CD4-positive, alpha-beta T cell treated with Interleukin-12 subunit alpha and Interleukin-12 subunit beta, for 1 hour (primary cell): Measurements from ENCODE around the gene GOSR2.
"Not testable (repeated sequence)": the region's sequence is repeated elsewhere in the genome, so short reads cannot be mapped to it uniquely, and the experiment has no call there.

Experiments used
- DNase-seq: peaks from one replicate; pipeline ENCODE4 v3.0.0-alpha.2; 2020

Gene GOSR2

DNA sequence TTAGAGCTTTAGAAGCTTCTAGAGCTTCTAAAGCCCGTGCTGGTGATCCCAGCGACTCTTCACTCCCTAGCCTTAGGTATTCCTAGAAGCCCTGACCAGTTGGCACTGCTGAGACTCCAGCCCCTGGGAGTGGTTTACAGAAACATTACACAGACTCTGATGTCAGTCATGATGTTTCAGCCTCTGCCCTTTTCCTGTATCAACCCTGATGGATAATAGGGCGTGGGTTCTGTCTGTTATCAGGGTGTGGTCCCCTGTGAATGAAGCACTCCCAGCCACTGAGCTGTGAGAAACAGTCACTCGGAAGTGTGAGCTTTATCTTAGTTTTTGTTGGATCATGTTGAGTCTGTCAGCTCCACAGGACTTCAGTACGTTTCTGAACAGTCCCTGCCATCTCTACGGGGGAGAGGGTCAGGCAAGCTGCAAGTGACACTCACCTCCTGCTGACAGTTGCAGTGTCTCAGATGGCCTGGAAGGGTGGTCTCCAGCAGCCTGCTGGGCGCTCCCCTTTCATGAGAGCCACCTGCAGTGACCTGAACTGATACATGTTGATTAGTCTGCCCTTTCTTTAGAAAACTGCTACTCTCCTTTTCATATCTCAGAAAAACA is 12.8 kb downstream of the GOSR2 start:
- no peak for DNase-seq

DNA sequence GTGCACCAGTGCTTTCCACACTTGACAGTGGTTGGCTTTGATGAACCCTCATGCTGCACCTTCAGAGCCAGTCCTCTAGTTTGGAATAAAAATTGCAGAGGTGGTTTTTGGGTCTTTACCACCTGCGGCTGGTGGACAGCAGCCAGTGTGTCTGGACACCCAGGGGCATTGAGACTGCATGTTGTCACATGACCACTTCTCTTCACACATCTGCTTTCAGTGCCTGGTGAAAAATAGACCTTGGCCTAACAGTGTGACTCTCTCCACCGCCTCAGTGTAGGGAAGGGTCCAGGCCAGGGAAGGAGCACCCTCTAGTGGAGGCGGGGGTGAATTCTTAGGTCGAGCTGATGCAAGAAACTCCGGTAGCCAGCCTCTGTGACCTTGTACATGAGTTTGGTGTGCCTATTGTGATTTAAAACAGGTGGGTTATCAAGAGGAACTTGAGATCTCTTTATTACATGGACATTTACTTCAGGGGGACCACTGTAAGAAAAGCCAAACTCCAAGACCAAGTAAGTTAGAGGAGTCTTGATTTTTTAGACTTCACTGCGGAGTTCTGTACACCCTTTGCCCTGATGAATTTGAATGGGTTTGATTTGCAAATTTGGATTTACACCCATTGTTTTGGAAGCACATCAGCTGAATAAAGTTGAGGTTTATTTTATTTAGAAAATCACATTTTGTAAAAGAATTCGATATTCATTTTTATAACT is 17.9 kb downstream of the GOSR2 start:
- peak; percentile 64 for DNase-seq

DNA sequence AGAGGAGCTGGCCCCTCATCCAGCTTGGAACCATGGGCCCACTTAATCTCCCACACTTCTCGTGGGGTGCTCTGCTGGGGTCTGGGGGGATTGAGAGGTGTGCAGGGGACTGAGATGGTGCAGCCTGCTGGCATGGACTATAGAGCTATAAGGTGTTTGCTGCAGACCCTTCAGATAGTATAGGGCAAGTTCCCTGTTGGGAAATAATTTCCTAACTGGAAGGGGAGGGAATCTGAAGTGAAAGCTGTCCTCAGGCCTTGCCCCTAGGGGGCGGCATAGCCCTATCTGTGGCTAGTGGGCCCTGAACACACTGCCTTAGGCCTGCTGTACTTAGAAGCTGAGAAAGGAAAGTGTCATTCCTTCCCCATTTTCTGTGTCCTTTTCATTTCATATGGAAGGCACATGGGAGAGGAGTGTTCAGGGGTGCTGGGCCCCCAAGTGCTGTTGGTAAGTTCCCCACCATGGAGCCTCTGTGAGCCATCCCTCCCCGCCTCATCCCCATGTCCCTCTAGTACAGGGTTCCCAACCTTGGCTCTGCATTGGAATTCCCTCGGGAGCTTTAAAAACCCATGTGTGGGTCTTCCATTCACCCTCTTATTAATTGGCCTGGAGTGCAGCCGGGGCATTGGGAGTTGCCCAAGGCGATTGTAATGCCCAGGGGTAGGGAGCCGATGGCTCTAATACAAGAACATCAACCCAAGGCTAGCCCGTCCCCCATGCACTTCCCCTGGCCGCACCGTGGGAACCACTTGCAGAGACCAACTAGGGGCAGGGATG is 19.7 kb downstream of the GOSR2 start:
- DNase-seq, result peak; percentile 35

DNA sequence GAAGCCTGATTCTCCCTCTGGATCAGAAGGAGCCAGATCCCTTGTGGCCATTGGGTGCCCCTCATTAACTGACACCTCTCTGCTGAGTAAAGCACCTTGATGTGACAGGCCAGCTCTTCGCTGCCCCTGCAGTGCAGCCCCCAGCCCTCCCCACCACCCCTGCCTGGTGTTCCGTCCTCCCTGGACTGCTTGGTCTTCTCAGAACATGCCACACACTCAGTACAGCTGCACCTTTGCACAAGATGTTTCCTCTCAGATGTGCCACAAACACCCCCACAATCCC is 20.2 kb downstream of the GOSR2 start:
- DNase-seq, result no peak

DNA sequence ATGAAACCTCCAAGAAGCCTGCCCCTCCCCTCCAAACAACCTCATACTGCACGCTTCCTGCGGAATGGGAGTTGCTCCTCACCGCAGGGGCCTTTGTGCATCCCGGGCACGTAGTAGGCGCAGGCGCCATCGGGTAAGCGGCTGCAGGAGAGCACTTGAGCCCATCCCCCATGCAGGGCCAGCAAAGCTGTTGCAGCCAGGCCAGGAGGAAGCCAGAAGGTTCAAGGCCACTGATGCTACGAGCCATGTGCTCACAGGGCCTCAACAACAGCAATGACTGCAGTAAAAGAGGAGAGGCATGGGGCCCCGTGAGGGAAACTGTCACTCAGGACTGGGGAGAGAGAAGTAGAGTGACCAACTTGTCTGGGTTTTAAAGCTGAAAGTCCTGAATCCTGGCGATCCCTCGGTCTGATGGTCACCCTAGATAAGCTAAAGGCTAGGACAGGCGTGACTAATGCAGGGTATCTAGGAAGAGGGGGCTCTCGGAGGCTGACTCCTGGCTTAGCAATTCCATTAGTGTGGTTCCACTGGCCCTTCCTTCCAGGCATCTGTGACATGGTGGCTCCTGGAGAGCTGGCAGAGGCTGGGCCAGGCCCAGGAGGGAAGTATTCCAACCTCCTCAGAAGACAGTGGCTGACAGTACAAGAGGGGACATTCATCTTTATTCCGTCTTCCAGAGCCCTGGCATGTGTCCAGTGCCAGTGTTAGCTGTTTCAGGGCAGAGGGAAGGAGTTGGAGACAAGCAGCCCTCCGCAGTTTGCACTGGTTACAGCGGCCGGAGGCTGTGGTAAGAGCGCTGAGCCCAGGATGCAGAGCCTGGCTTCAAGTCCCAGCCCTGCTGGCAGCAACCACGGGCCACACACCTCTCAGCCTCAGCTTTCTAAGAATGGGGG is 20.8 kb downstream of the GOSR2 start:
- DNase-seq, result no peak

DNA sequence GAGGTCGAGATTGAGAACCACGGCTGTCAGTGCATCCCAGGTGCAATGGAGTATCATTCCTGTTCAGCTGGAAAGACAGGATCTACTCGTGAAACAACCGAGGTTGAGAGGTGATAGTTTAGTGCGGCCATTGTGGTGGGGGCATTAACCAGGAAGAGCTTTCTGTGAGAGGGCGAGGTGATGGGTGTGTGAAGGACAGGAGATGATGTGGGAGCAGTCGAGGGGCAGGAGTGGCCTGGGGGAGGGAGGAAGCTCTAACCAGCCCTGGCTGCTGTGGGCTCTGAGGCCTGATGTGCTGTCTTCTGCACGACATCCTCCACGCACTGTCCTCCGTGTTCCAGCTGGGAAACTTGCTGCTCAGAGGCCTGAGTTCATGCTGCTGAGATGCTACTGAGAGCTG is 22.0 kb downstream of the GOSR2 start:
- DNase-seq, result no peak

DNA sequence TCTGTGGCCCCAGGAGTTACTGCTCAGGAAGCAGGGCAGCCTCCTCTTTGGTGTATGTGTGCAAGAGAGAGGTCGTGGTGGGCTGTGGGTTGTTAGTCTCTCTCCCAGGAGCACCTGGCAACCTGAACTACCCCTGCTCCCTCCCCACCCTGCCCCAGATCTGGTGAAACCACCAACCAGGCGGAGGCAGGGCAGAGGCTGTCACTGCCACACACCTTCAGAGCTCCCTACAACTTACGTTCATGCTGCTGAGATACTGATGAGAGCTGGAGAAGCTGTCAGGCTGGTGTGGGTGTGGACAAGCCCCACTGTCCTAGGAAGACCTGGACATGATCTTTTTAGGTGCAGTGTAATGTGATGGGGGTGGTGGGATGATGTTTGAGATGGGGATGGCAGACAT is 24.3 kb downstream of the GOSR2 start:
- DNase-seq, result no peak

DNA sequence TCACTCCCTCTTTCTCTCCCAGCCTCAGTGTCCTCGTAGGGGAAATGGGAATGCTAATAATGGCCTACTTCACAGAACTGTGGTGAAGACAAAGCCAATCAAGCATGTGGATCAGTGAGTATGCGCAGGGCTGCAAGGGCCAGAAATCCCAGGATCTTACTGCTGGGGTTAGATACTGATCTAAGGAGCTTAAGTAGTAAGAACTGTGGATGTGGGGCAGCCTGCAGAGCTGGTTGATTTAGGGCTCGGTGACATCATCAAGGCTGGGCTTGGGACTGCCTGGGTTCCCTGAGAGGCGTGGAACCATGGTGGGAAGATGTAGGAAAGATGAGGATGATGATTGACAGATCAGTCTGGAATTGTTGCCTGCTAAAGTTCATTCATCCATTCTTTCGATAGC is 25.6 kb downstream of the GOSR2 start:
- DNase-seq, result no peak

DNA sequence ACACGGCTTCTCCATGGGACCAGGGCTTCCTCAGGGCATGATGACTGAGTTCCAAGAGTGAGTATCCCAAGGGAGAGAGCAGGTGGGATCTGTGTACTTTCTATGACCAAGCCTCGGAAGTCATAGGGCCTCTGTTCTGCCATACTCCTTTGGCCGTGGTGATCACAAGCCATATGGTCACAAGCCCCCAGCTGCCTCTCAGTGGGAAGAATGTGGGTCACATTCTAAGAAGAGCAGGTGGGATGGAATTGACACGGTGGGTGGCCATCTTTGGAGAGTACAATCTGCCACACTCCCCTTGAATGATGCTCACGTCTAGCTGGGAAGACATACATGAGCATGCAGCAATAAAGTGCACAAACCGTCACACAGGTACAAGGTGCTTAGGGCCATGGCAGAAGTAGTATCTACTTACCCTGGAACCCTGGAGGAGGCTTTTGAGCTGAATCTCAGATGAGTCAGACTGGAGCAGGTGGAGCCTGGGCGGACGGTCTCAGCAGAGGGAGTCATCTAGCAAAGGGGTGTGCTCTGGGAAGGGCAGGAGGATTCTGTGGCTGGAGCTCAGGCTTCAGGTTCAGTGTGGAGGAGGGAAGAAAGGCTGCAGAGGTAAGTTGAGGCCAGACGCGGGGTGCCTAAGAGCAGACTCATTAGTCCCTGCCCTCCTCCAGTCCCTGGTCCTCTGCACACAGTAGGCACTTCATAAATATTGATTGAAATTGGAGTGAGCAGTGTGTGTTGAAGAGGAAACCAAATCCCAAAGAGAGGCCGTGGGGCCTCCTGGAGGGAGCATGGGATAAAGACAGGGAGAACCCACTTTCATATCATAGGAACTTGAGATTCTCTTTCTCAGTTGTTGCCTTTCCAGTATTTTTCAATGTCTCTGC is 26.6 kb downstream of the GOSR2 start:
- DNase-seq, result no peak

DNA sequence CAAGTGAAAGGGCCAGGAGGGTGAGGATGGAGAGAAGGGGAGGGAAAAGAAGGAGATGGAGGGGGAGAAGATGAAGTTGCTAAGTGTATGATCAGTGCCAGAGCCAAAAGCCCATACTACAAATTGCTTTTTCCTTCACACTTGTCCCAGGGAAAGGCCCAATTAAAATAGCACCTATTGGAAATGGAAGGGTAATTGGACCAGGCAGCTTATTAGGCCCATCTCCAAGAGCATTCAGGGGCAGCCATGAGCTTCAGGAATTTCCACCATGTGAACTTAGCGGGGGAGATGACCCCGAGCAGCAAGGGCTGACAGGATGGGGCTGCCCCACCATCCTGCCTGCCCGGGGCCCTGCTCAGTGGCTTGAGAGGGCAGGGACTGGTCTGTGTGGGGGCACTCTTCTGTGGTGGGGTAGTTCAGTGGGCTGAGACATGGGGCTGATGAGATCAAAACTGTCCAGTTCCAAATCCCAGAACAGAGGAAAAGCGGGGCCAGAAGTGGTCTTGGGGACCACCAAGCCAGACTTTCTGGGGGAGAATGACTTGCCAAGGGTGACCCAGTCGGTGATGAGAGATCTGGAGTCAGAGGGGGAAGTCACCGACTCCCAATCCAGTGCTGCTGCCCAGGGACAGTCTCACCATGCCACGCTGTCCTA is 27.5 kb downstream of the GOSR2 start:
- DNase-seq, result no peak

DNA sequence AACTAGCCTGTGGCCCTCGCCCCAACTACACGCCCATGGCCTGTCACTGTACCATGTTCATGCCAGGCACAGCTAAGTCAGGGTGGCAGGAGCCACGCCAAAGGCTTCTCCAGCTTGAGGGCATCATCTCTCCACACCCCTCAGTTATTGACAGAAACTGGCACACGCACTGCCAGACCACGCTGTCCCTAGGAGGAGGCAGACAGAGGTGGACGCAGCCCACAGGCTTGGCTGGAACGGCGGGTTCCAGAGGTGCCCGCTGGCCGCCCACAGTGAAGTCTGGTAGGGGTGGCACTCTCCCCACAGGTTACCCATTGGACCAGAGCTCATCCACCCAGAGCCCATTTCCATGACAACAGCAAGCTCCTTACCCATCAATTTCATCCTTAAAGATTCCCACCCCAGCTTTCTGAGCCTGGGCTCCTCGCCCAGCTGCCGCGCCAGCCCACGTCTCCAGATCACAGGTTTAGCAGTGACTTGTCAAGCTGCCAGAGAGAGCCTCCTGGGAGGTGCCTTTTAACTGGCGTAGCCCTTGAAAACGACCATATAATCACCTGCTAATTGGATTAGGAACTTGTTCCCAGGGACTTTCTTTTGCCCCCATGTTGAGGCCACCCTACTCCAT is 28.1 kb downstream of the GOSR2 start:
- DNase-seq, result no peak

DNA sequence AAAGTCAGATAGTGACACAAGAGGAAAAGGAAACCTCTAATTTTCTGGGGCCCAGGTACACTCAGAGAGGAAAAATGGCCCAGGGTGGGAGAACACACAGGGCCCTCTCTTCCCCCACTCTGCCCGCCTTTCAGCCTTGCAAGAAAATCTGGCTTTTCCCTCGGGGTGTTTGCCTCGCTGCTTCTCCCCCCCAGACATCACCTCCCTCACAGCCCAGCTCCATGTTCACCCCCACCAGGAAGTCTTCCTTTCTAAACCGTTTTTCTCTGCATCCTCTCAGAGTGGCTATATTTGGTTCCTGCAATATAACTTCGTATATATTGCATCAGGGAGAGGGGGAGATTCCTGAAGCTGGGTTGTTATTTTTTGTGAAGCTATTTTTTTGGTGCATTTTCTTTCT is 28.7 kb downstream of the GOSR2 start:
- no peak for DNase-seq

DNA sequence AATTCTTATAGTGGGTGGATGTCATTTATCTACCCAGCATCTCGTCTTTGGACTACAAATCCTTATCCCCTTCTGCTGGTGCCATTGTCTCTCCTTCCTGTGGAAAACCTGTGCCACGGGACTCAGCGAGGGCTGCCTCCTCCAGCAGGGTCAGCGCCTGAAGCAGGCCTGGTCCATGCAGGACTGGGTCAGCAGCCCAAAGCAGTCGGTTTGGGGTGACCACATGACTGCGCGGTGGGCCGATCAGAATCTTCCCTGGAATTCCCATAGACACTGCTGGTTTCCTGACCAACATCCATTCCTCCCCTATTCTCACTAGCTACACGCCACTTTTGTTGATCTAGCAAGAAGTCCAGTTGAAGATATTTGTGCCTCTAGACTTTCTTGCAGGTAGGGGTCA is 29.2 kb downstream of the GOSR2 start:
- no peak for DNase-seq

DNA sequence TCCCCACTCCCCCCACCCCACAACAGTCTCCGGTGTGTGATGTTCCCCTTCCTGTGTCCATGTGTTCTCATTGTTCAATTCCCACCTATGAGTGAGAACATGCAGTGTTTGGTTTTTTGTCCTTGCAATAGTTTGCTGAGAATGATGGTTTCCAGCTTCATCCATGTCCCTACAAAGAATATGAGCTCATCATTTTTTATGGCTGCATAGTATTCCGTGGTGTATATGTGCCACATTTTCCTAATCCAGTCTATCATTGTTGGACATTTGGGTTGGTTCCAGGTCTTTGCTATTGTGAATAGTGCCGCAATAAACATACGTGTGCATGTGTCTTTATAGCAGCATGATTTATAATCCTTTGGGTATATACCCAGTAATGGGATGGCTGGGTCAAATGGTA is 30.2 kb downstream of the GOSR2 start:
- not testable (repeated sequence) for DNase-seq

DNA sequence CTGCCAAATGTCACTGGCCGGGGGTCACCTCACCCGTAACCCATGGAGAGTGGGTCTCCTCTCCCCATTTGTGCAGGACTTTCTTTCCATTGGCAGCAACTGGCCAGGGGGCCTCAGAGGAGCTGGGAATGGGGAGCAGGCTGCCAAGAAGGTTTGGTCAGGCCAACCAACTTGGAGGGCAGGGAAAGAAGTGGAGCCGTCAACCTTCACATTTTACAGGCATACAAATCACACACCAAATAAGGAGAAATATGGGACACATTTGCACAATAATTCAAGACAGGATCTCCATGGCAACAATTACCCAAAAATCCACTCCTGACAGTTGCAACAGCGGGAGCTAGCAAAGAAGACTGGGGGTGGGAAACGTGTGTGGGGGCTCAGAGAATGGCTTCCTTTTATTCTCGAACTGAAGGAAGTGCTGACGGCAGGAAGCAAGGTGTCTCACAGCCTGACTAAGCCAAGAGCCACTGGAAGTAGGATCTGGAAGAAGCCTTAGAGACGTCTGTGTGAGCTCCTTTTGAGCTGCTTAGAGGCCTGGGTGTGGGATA is 35.2 kb downstream of the GOSR2 start:
- no peak for DNase-seq

DNA sequence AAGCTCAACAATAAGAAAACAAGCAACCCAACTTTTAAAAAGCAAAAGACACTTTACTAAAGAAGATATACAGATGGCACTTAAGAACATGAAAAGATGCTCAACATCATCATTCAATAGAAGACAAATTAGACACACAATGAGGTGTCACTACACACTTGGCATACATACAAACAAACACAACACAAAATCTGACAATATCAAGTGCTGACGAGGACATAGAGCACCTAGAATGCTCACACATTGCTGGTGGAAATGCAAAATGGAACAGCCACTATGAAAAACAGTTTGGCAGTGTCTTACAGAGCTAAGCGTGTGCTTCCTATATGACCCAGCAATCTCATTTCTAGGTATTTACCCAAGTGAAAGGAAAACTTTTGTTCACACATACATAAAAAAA is 37.2 kb downstream of the GOSR2 start:
- no peak for DNase-seq

DNA sequence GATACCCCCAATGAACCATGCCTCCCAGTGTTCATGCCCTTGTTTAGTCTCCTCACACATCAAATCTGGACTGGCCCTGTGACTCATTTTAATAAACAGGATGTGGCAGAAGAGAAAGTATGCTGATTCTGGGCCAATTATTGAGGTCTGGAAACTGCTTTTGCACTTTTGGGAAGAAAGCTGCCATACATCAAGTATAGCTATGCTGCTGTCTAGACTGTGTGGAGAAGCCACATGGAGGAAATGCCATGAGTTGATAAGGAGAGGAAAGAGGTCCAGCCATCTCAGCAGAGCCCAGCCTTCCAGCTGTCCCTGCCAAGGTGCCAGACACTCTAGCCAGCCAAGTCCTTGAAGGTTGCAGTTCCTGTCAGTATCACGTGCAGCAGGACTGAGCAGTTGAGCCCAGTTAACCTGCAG is 39.4 kb downstream of the GOSR2 start:
- no peak for DNase-seq

DNA sequence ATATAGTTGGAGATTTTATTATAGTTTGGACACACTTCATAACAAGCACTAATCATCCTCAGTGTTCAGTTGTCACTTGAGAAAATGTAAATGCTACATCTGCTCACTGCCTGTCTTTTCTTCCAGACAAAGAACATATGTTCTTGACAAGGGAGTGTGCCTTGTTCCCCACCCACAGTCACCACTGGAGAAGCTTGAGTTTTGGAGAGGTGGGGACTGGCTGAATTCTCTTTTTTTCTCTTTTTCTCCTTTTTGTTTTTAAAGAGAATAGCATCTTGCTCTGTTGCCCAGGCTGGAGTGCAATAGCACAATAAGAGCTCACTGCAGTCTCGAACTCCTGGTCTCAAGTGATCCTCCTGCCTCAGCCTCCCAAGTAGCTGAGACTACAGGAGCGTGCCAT is 40.6 kb downstream of the GOSR2 start:
- no peak for DNase-seq

DNA sequence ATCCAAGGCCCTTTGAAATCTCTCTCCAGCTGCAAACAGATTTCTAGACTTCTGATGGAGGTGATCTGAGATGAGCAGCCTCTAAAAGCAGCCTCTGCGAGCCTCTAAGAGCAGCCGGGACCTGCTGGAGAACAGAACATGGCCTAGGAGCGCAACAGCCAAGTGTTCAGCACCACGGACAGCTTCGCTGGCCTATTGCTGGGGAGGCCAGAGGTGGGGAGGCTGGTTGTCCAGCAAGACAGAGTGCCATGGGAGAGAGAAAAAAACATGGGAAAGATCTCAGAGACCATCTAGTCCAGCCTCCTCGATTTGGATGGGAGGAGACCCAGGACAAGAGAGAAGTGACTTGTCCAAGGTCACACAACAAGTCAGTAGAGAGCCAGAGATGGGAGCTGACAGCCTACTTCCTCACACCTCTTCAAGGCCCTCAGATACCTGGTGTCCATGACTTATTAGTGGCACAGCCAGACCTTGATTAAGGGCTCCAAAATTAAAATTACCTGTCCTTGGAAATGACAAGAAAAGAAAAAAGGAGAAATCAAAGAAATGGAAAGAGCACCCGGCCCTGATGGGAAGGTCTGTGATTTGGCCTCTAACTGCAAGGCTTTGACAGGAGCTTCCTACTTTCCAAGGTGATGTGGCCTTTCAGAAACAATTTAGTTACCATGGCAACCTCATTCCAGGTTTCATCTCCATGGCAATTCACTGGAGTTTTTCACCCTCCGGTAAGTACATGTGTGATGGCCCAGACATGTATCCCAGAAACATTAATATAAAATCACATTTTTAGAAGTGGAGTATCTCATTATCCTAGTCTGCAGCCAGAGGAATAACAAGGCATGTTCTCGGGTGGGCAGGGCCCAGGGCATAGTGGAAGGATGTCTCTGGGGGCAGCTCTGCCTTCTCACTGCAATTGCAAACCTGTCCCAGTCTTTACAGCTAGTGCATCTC is 41.6 kb downstream of the GOSR2 start:
- no peak for DNase-seq
